ENCODE results near the gene CIAO2A.
"Not testable (repeated sequence)": the region's sequence is repeated elsewhere in the genome, so short reads cannot be mapped to it uniquely, and the experiment has no call there.

Gene CIAO2A

DNA sequence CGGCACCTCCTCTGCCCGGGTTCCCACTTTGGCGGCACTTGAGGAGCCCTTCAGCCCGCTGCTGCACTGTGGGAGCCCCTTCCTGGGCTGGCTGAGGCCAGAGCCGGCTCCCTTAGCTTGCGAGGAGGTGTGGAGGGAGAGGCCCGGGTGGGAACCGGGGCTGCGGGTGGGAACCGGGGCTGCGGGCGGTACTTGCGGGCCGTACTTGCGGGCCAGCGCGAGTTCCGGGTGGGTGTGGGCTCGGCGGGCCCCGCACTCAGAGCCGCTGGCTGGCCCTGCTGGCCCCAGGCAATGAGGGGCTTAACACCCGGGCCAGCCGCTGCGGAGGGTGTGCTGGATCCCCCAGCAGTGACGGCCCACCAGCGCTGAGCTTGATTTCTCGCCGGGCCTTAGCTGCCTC, 32.9 kb downstream of the CIAO2A start:
- Histone ChIP-seq H3K4me3 (ENCODE audit: low read depth, low read length) (no peak overlapping the region), H3K27ac (no peak overlapping the region), H3K27me3 (ENCODE audit: insufficient read depth, low read depth, severe bottlenecking) (no peaks in the 10 kb centered on the region), H3K9me3 (ENCODE audit: severe bottlenecking) (peaks cover 3% of the 10 kb centered on the region), H3K36me3 (no peaks in the 10 kb centered on the region)
- no peak for DNase-seq
- TF ChIP-seq CTCF (IDR thresholded peaks at IDR 0.05; ENCODE audit: low read depth, low read length): no peak

DNA sequence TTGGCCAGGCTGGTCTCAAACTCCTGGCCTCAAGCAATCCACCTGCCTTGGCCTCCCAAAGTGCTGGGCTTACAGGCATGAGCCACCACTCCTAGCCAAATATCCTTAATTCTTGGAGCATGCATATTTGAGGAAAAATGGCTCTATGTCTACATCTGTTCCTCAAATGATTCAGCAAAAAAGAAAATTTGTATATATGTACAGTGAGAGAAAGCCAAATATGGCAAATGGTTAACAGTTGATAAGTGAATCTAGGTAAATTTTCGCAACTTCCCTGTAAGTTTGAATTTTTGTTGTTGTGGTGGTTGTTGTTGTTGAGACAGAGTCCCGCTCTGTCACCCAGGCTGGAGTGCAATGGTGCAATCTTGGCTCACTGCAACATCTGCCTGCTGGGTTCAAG, 34.5 kb downstream of the CIAO2A start:
- not testable (repeated sequence) for H3K27ac ChIP-seq; H3K27me3 ChIP-seq (ENCODE audit: insufficient read depth, low read depth, severe bottlenecking); H3K9me3 ChIP-seq (ENCODE audit: severe bottlenecking); H3K36me3 ChIP-seq; DNase-seq; H3K4me3 ChIP-seq (ENCODE audit: low read depth, low read length)

DNA sequence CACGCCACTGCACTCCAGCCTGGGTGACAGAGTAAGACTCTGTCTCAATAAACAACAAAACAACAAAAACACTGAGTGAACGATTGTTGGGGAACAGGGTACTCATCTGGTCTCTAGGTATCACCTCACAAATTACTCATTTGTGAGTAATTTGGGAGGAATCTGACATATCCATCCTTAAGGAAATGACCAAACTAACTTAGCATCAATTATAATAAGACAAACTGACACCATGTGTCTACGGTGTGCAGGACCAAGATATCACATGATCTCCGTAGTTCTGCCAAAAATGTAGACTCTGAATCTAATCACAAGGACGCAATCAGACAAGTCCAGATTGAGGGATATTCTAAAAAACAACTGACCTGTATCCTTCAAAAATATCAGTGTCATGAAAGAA, 35.4 kb downstream of the CIAO2A start:
- no peak overlapping the region for H3K27ac ChIP-seq
- no peaks in the 10 kb centered on the region for H3K36me3 ChIP-seq
- no peak for TF ChIP-seq CTCF (IDR thresholded peaks at IDR 0.05; ENCODE audit: low read depth, low read length)
- peaks cover 3% of the 10 kb centered on the region for H3K9me3 ChIP-seq (ENCODE audit: severe bottlenecking)
- H3K27me3 ChIP-seq (ENCODE audit: insufficient read depth, low read depth, severe bottlenecking): no peaks in the 10 kb centered on the region
- DNase-seq: no peak
- H3K4me3 ChIP-seq (ENCODE audit: low read depth, low read length): no peak overlapping the region

GRCh38 chr15:64053674-64054073, 40.0 kb downstream of the CIAO2A start:
- H3K27me3 ChIP-seq (ENCODE audit: insufficient read depth, low read depth, severe bottlenecking); H3K36me3 ChIP-seq; DNase-seq; H3K9me3 ChIP-seq (ENCODE audit: severe bottlenecking); H3K27ac ChIP-seq; H3K4me3 ChIP-seq (ENCODE audit: low read depth, low read length): not testable (repeated sequence)

GRCh38 chr15:64052925-64053491, 40.6 kb downstream of the CIAO2A start:
- no peak for TF ChIP-seq CTCF (IDR thresholded peaks at IDR 0.05; ENCODE audit: low read depth, low read length)
- Histone ChIP-seq H3K27ac (no peak overlapping the region), H3K27me3 (ENCODE audit: insufficient read depth, low read depth, severe bottlenecking) (no peaks in the 10 kb centered on the region), H3K4me3 (ENCODE audit: low read depth, low read length) (no peak overlapping the region), H3K9me3 (ENCODE audit: severe bottlenecking) (no peaks in the 10 kb centered on the region), H3K36me3 (no peaks in the 10 kb centered on the region)
- DNase-seq: no peak

GRCh38 chr15:64051407-64052259, 42.0 kb downstream of the CIAO2A start:
- Histone ChIP-seq H3K9me3 (ENCODE audit: severe bottlenecking) (no peaks in the 10 kb centered on the region), H3K27me3 (ENCODE audit: insufficient read depth, low read depth, severe bottlenecking) (no peaks in the 10 kb centered on the region), H3K36me3 (no peaks in the 10 kb centered on the region), H3K27ac (no peak overlapping the region), H3K4me3 (ENCODE audit: low read depth, low read length) (no peak overlapping the region)
- no peak for TF ChIP-seq CTCF (IDR thresholded peaks at IDR 0.05; ENCODE audit: low read depth, low read length)
- no peak for DNase-seq

GRCh38 chr15:64051093-64051402, 42.6 kb downstream of the CIAO2A start:
- no peak overlapping the region for H3K27ac ChIP-seq
- H3K4me3 ChIP-seq (ENCODE audit: low read depth, low read length): no peak overlapping the region
- no peak for TF ChIP-seq CTCF (IDR thresholded peaks at IDR 0.05; ENCODE audit: low read depth, low read length)
- DNase-seq: no peak
- no peaks in the 10 kb centered on the region for H3K36me3 ChIP-seq
- H3K9me3 ChIP-seq (ENCODE audit: severe bottlenecking): no peaks in the 10 kb centered on the region
- H3K27me3 ChIP-seq (ENCODE audit: insufficient read depth, low read depth, severe bottlenecking): no peaks in the 10 kb centered on the region

All from WERI-Rb-1 (cell line).